ENCODE measurements around the gene UGT2A1.

Gene UGT2A1

GRCh38 chr4:69584135-69584534 is 68.9 kb downstream of the UGT2A1 start:
- no peak for DNase-seq

GRCh38 chr4:69583543-69583942 is 69.5 kb downstream of the UGT2A1 start:
- DNase-seq, result no peak

- no peak for DNase-seq
Observed at GRCh38 chr4:69577245-69577644, 75.8 kb downstream of the UGT2A1 start.

GRCh38 chr4:69576251-69576877 is 76.7 kb downstream of the UGT2A1 start:
- no peak for DNase-seq

GRCh38 chr4:69568787-69569186 is 84.3 kb downstream of the UGT2A1 start:
- DNase-seq, result no peak

GRCh38 chr4:69563424-69563823 is 89.6 kb downstream of the UGT2A1 start:
- DNase-seq, result no peak

GRCh38 chr4:69549651-69550050 is 103.4 kb downstream of the UGT2A1 start:
- DNase-seq, result no peak

GRCh38 chr4:69546134-69546765 is 106.8 kb downstream of the UGT2A1 start:
- no peak for DNase-seq

Measured in right forelimb (tissue), 1 donor.